ENCODE results near the gene MILR1. TPM values are rescaled to one million over a fixed set of nuclear protein-coding genes. Genes with fewer than 3 reads are reported as not detected.

MILR1 gene
- total RNA-seq, 3 donors from 2014 or later (not counting 1 experiment from before 2014, with no cell fraction given) = 2.2 to 12.0 (median 3.3) TPM

DNA sequence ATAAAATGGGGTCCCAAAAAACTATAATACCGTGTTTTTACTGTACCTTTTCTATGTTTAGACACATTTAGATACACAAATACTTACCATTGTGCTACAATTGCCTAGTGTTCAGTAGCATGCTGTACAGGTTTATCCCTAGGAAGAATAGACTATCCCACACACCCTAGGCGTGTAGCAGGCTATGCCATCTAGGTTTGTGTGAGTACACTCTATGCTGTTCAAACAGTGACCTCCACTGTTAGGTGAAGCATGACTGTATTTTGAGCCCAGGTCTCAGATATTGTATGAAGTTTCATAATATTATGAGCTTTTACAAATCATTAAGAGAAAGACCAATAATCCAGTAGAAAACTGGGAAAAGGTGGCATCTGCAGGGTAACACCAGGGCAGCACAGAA lies 23.6 kb downstream of the MILR1 start:
- intact Hi-C loops (cut with micrococcal nuclease) = no loop called here
- no peaks in the 10 kb centered on the region for H3K4me1 ChIP-seq (ENCODE audit: control insufficient read depth, insufficient read depth, low read length)
- no peaks in the 10 kb centered on the region for H3K9me3 Mint-ChIP-seq
- H3K4me3 Mint-ChIP-seq = no peak overlapping the region
- 100% methylated on average over 2 of the region's 2 CpGs for WGBS (ENCODE audit: insufficient coverage)
- H3K36me3 ChIP-seq (ENCODE audit: control insufficient read depth, insufficient read depth, low read length) = peaks cover 7% of the 10 kb centered on the region
- H3K9me3 ChIP-seq (ENCODE audit: control insufficient read depth, insufficient read depth, low read length) = no peaks in the 10 kb centered on the region
- no peaks in the 10 kb centered on the region for H3K36me3 Mint-ChIP-seq
- TF ChIP-seq, protein P1, sequence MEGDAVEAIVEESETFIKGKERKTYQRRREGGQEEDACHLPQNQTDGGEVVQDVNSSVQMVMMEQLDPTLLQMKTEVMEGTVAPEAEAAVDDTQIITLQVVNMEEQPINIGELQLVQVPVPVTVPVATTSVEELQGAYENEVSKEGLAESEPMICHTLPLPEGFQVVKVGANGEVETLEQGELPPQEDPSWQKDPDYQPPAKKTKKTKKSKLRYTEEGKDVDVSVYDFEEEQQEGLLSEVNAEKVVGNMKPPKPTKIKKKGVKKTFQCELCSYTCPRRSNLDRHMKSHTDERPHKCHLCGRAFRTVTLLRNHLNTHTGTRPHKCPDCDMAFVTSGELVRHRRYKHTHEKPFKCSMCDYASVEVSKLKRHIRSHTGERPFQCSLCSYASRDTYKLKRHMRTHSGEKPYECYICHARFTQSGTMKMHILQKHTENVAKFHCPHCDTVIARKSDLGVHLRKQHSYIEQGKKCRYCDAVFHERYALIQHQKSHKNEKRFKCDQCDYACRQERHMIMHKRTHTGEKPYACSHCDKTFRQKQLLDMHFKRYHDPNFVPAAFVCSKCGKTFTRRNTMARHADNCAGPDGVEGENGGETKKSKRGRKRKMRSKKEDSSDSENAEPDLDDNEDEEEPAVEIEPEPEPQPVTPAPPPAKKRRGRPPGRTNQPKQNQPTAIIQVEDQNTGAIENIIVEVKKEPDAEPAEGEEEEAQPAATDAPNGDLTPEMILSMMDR (IDR thresholded peaks at IDR 0.05) = no peak
- DNase-seq (no peak), ATAC-seq (no peak)
- no peak overlapping the region for H3K27ac Mint-ChIP-seq
- no peaks in the 10 kb centered on the region for H3K27me3 Mint-ChIP-seq (ENCODE audit: low read depth in 2 of 2)
- H3K4me3 ChIP-seq (ENCODE audit: low read length) = no peak overlapping the region
- H3K27ac ChIP-seq (ENCODE audit: low read length) = no peak overlapping the region
- H3K27me3 ChIP-seq (ENCODE audit: control insufficient read depth, insufficient read depth, low read length) = no peaks in the 10 kb centered on the region
- H3K4me1 Mint-ChIP-seq = no peaks in the 10 kb centered on the region

DNA sequence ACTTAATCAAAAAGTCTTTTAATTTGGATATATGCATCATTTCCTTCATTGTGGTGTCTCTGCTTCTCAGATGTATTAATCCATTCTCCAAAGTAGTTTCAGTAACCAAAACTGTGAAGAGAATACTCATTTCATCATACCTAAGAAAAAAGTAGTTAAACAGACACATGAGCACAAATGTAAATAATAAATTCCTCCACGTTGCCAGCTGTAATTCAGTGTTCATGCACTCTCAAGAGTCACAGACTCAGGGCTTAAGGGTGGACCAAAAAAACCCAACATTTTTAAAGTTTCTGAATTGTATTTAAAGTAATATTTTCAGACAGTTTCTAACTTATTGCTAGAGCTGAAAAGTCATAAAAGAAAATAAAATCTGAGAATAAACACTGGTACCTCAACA lies 28.9 kb downstream of the MILR1 start:
- Histone ChIP-seq H3K36me3 (ENCODE audit: control insufficient read depth, insufficient read depth, low read length) (peaks cover 22% of the 10 kb centered on the region), H3K4me1 (ENCODE audit: control insufficient read depth, insufficient read depth, low read length) (no peaks in the 10 kb centered on the region), H3K27me3 (ENCODE audit: control insufficient read depth, insufficient read depth, low read length) (no peaks in the 10 kb centered on the region), H3K9me3 (ENCODE audit: control insufficient read depth, insufficient read depth, low read length) (no peaks in the 10 kb centered on the region), H3K4me3 (ENCODE audit: low read length) (no peak overlapping the region), H3K27ac (ENCODE audit: low read length) (no peak overlapping the region)
- peaks cover 7% of the 10 kb centered on the region for H3K36me3 Mint-ChIP-seq
- no peaks in the 10 kb centered on the region for H3K4me1 Mint-ChIP-seq
- ATAC-seq = no peak
- 75% methylated on average over 1 of the region's 1 CpG for WGBS (ENCODE audit: insufficient coverage)
- H3K4me3 Mint-ChIP-seq = no peak overlapping the region
- TF ChIP-seq, protein P1 (IDR thresholded peaks at IDR 0.05) = no peak
- DNase-seq = no peak
- no peaks in the 10 kb centered on the region for H3K27me3 Mint-ChIP-seq (ENCODE audit: low read depth in 2 of 2)
- H3K9me3 Mint-ChIP-seq = no peaks in the 10 kb centered on the region
- H3K27ac Mint-ChIP-seq = no peak overlapping the region
- intact Hi-C loops (cut with micrococcal nuclease) = no loop called here

DNA sequence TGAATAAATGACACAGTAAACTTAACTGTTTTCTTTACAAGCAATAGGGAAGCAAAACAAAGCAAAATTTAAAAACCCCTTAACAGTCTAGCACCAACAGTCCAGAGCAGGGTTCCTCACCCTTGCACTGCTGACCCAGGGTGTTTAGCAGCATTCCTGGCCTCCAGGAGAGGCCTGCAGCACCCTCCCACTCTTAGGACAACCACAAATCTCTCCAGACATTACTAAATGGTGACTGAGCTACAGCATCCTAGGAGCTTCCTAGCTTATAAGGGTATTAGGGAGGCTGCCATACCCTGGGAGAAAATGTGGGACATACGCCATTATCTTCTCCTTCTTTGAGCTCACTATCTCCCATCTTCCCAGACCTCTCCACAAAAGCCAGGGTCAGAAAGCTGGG lies 32.0 kb downstream of the MILR1 start:
- no peak for DNase-seq
- Histone ChIP-seq H3K9me3 (ENCODE audit: control insufficient read depth, insufficient read depth, low read length) (no peaks in the 10 kb centered on the region), H3K27ac (ENCODE audit: low read length) (no peak overlapping the region), H3K27me3 (ENCODE audit: control insufficient read depth, insufficient read depth, low read length) (no peaks in the 10 kb centered on the region), H3K4me1 (ENCODE audit: control insufficient read depth, insufficient read depth, low read length) (no peaks in the 10 kb centered on the region), H3K4me3 (ENCODE audit: low read length) (no peak overlapping the region), H3K36me3 (ENCODE audit: control insufficient read depth, insufficient read depth, low read length) (peaks cover 48% of the 10 kb centered on the region)
- intact Hi-C loops (cut with micrococcal nuclease) = no loop called here
- H3K27ac Mint-ChIP-seq = no peak overlapping the region
- no peak for ATAC-seq
- peaks cover 0 to 5% of the 10 kb centered on the region in 2 donors for H3K4me1 Mint-ChIP-seq
- 100% methylated on average over 1 of the region's 1 CpG for WGBS (ENCODE audit: insufficient coverage)
- TF ChIP-seq, protein P1 (IDR thresholded peaks at IDR 0.05) = no peak
- no peaks in the 10 kb centered on the region for H3K27me3 Mint-ChIP-seq (ENCODE audit: low read depth in 2 of 2)
- no peak overlapping the region for H3K4me3 Mint-ChIP-seq
- H3K36me3 Mint-ChIP-seq = peaks cover 7% of the 10 kb centered on the region
- H3K9me3 Mint-ChIP-seq = no peaks in the 10 kb centered on the region

DNA sequence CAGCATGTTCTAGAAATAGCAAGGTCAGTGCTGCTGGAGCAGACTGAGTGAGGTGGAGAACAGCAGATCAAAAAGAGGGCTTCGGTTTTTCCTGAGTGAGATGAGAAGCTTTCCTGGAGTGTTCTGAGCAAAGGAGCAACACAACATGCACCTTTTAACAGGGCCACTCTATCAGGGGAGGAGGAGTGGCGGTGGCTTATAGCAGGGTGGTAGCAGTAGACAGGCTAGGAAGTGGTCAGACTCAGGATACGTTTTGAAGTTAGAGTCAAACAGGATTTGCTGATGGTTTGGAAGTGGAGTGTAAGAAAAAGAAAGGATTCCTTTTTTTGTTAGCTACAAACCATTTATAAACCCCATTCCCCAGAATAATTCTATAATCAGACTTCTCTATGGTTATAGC lies 35.5 kb downstream of the MILR1 start:
- peaks cover 0 to 5% of the 10 kb centered on the region in 2 donors for H3K4me1 Mint-ChIP-seq
- intact Hi-C loops (cut with micrococcal nuclease) = no loop called here
- H3K4me3 Mint-ChIP-seq = no peak overlapping the region
- no peak overlapping the region for H3K4me3 ChIP-seq (ENCODE audit: low read length)
- H3K27ac Mint-ChIP-seq = peak overlapping the region in 1 of 2 donors; percentile 52
- no peaks in the 10 kb centered on the region for H3K9me3 Mint-ChIP-seq
- WGBS (ENCODE audit: insufficient coverage) = 60% methylated on average over 3 of the region's 3 CpGs
- H3K27me3 ChIP-seq (ENCODE audit: control insufficient read depth, insufficient read depth, low read length) = no peaks in the 10 kb centered on the region
- no peaks in the 10 kb centered on the region for H3K9me3 ChIP-seq (ENCODE audit: control insufficient read depth, insufficient read depth, low read length)
- H3K4me1 ChIP-seq (ENCODE audit: control insufficient read depth, insufficient read depth, low read length) = no peaks in the 10 kb centered on the region
- no peak overlapping the region for H3K27ac ChIP-seq (ENCODE audit: low read length)
- TF ChIP-seq, protein P1 (IDR thresholded peaks at IDR 0.05) = no peak
- DNase-seq (no peak), ATAC-seq (no peak)
- peaks cover 58% of the 10 kb centered on the region for H3K36me3 ChIP-seq (ENCODE audit: control insufficient read depth, insufficient read depth, low read length)
- H3K36me3 Mint-ChIP-seq = peaks cover 13% of the 10 kb centered on the region
- no peaks in the 10 kb centered on the region for H3K27me3 Mint-ChIP-seq (ENCODE audit: low read depth in 2 of 2)
